ENCODE data around the gene TUB.

- no peak for TF ChIP-seq CTCF (IDR thresholded peaks at IDR 0.05)
- TF ChIP-seq EP300 (IDR thresholded peaks at IDR 0.05), result no peak
Observed at GRCh38 chr11:8045839-8046238, 35.2 kb upstream of the TUB start.

Data from suprapubic skin (tissue), 3 donors.